Midbrain (tissue), 1 donor: Measurements from ENCODE around the gene MAGEA6.
"Not testable (repeated sequence)": the region's sequence is repeated elsewhere in the genome, so short reads cannot be mapped to it uniquely, and the experiment has no call there.

ENCODE experiments used
- DNase-seq: peaks from one replicate; lab custom pipeline; 2025; lab: John Stamatoyannopoulos, UW

The MAGEA6 gene, protein sequence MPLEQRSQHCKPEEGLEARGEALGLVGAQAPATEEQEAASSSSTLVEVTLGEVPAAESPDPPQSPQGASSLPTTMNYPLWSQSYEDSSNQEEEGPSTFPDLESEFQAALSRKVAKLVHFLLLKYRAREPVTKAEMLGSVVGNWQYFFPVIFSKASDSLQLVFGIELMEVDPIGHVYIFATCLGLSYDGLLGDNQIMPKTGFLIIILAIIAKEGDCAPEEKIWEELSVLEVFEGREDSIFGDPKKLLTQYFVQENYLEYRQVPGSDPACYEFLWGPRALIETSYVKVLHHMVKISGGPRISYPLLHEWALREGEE

DNA sequence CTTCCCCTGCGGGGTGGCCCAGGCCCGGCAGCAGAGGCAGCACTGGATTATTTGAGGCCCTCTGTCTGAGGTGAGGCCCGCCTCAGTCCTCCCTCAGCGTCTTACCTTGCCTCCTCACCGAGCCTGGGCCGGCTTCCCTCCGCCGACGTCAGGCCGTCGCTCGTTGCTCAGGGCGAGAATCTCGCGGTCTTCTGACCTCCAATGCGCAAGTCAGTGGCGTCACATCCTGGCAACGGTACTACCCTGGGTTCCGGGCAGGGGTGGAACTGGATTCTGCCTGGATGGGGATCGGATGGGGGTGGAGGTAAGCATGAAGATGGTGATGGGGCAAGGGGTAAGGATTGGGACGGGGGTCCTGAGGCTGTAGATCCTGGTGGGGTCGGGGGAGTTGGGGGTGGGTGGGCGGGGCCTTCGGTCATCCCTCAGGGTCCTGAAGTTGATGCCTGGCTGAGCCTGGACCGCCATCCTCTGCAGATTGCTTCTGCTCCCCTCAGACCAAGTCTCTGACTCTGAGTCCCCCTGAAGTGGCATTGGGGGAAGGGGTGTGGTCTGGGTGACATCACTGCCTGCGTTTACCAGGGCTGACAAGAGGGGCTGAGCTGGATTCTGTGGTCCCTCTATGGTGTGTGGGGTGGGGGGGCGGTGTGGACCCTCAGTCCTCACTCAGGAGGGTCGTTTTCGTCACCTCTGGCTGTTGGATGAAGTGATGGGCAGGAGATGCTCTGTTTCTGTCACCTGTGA is at the start of gene MAGEA6:
Gene MAGEA6 (minus strand): TSS at position 141 of the 741 bp plus-strand sequence. CDS start 2,039 bp downstream, outside the sequence.
- not testable (repeated sequence) for DNase-seq

GRCh38 chrX:152819266-152819665 is 49.8 kb upstream of the MAGEA6 start:
- no peak for DNase-seq

GRCh38 chrX:152818356-152818755 is 48.9 kb upstream of the MAGEA6 start:
- DNase-seq: no peak

GRCh38 chrX:152817078-152817764 is 47.7 kb upstream of the MAGEA6 start:
- peak; percentile 46 for DNase-seq

DNA sequence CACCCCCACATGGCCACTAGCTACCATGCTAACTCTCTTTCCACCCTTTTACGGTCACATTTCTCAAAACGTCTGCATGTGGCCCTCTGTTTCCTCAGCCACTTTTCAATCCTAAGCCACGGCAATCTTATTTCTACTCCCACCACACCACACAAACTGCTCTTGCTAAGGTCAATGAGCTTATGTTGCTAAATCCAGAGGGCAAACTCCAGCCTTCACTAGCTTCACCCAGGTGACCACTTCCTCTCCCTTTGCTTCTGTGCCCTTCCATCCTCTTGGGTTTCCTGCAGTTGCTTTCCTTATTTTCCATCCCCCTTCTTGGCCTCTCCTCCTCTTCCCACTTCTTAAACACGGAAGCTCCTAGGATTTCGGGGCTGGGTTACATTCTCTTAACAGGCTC is 44.6 kb upstream of the MAGEA6 start:
- DNase-seq: no peak

DNA sequence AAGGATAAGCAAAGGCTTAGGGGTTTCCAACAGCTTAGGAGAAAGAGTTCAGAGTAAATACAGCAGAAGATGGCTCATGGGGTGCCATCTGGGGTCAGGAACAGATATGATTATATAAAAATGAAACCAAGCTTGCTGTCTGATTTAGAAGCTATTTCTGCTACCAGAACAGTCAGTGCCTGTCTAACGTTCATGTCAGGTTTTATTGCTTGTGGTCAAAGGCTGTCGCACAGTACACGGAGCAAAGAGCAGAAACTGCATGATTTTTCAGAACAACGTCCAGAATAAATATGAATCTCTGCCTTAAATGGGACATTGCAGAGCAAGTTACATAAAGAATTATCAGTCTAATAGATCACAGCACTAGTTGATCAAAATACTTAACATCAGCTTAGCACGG is 43.7 kb upstream of the MAGEA6 start:
- DNase-seq: no peak

GRCh38 chrX:152810403-152810802 is 40.9 kb upstream of the MAGEA6 start:
- peak; percentile 1 for DNase-seq

DNA sequence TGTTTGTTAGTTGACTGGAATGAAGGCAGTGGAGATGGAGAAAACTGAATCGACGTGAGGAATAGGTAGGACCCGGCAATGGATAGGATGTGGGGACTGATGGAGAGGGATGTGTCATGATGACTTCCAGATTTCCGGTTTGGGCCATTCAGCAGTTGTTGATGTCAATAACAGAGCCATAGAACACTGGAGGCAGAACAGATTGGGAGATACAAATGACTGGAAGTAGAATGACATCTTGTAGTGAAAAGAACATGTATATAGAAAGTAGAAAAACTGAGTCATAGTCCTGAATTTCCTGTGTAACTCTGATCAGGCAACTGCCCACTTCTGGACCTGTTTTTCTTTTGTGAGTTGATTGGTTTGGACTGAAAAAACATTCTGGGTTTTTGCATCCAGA is 36.5 kb upstream of the MAGEA6 start:
- no peak for DNase-seq

- no peak for DNase-seq
These were observed 29.5 kb upstream of the MAGEA6 start for GRCh38 chrX:152798945-152799344.

DNA sequence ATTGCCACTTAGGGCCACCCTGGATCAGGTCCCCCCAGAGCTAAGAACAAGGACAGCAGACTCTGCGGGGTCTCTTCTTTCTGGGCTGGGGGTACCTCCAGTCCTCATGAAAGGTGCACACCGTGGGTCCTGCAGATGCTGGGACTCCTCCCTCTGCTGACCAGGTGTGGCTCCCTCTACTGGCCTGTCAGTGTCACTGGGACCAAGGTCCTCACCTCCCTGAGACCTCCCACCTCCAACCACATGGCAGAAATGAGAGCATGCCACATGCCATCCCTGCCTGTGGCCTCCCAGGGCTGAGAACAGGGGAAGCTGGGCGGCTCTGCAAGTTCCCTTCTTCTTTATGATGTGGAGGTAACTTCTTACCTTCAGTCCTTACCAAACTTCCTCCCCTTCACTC is 17.6 kb upstream of the MAGEA6 start:
- not testable (repeated sequence) for DNase-seq

DNA sequence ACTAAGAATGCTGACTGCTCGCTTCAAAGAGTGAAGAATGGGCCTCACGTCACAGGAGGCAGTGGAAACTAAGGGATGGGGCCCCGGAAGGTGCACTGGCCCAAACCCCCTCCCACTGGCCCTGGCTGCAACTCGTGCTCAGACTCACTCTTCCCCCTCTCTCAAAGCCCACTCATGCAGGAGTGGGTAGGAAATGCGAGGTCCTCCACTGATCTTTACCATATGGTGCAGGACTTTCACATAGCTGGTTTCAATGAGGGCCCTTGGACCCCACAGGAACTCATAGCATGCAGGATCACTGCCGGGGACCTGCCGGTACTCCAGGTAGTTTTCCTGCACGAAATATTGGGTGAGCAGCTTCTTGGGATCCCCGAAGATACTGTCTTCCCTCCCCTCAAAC is 2.9 kb downstream of the MAGEA6 start:
- not testable (repeated sequence) for DNase-seq

DNA sequence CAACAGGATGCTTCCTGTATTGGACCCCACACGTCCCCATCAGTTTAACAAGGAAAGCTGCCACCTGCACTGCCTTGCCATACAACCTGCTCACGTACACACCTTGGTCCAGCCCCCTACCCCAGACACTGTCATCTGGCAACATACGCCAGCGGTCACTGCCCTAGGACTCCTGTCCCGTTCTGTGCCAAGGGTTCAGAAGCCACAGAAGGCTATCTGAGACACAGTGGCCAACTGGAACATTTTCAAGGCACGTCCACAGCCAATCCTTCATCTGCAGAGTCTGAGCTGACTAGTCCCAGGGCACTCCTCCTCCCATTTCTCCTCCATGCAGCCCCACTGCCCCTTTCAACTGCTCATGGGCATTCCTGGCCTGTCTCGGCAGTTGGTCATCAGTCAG is 7.9 kb downstream of the MAGEA6 start:
- not testable (repeated sequence) for DNase-seq

- DNase-seq: not testable (repeated sequence)
These were observed 9.9 kb downstream of the MAGEA6 start for GRCh38 chrX:152759544-152759943.

GRCh38 chrX:152758918-152759317 is 10.6 kb downstream of the MAGEA6 start, which contains the start of gene CSAG3:
TSS of gene CSAG3 (plus strand) at chrX:152759218.
- not testable (repeated sequence) for DNase-seq

DNA sequence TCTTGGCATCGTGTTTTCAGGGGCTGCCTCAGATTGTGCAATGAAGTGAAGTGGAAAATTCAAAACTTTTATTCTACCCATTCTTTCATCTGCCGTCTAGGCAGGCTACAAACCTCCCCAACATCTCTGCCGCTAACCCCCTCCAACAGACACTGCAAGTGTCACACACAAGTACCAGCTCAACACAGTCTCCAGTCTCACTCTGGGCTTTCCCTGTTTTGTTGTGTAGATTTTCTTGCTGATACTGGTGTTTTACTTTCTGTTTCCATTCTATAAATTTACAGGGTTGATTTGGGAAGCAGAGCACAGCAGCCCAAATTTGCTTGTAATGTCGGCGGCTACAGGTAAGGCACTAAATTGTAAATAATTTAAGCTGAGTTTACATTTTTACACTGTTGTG is 14.6 kb downstream of the MAGEA6 start:
- DNase-seq: not testable (repeated sequence)

DNA sequence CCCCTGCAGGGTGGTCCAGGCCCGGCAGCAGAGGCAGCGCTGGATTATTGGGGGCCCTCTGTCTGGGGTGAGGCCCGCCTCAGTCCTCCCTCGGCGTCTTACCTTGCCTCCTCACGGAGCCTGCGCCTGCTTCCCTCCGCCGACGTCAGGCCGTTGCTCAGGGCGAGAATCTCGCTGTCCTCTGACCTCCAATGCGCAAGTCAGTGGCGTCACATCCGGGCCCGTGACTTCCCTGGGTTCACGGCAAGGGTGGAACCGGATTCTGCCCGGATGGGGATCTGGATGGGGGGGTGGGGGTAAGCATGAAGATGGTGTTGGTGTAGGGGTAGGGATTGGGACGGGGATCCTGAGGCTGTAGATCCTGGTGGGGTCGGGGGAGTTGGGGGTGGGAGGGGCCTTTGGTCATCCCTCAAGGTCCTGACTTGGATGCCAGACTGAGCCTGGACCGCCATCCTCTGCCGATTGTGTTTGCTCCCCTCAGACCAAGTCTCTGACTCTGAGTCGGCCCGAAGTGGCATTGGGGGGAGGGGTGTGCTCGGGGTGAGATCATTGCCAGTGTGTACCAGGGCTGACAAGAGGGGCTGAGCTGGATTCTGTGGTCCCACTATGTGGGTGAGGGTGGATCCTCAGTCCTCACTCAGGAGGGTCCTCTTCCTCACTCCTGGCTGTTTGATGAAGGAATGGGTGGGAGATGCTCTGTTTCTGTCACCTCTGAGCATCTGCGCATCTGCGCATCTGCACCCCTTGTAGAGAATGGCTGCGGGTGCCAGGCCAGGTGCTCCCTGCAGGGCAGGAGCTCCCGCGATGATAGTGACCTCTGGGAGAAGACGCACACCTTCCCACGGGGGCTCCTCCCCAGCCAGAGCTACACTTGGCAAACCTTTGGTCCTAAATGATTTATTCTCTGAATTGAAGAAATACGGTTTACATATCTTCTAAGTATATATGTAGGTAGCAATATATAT is 15.5 kb downstream of the MAGEA6 start, which contains the start of gene MAGEA2:
Gene MAGEA2 (minus strand): TSS at position 157 of the 965 bp plus-strand sequence. CDS start 2,479 bp downstream, outside the sequence.
- not testable (repeated sequence) for DNase-seq

GRCh38 chrX:152738560-152738959 is 30.9 kb downstream of the MAGEA6 start:
- DNase-seq: no peak

DNA sequence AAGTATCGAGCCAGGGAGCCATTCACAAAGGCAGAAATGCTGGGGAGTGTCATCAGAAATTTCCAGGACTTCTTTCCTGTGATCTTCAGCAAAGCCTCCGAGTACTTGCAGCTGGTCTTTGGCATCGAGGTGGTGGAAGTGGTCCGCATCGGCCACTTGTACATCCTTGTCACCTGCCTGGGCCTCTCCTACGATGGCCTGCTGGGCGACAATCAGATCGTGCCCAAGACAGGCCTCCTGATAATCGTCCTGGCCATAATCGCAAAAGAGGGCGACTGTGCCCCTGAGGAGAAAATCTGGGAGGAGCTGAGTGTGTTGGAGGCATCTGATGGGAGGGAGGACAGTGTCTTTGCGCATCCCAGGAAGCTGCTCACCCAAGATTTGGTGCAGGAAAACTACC is 33.0 kb downstream of the MAGEA6 start:
- DNase-seq: not testable (repeated sequence)

DNA sequence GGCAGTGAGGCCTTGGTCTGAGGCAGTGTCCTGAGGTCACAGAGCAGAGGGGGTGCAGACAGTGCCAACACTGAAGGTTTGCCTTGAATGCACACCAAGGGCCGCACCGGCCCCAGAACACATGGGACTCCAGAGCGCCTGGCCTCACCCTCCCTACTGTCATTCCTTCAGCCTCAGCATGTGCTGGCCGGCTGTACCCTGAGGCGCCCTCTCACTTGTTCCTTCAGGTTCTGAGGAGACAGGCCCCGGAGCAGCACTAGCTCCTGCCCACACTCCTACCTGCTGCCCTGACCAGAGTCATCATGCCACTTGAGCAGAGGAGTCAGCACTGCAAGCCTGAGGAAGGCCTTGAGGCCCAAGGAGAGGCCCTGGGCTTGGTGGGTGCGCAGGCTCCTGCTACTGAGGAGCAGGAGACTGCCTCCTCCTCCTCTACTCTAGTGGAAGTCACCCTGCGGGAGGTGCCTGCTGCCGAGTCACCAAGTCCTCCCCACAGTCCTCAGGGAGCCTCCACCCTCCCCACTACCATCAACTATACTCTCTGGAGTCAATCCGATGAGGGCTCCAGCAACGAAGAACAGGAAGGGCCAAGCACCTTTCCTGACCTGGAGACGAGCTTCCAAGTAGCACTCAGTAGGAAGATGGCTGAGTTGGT is 33.5 kb downstream of the MAGEA6 start:
- DNase-seq: no peak

GRCh38 chrX:152735101-152735500 is 34.4 kb downstream of the MAGEA6 start:
- DNase-seq: no peak
